ENCODE data around the gene GARRE1.

GRCh38 chr19:34229721-34230120, 24.6 kb upstream of the GARRE1 start:
- TF ChIP-seq EZH2 (IDR thresholded peaks at IDR 0.05), result no peak
- no peak for TF ChIP-seq POLR2AphosphoS5 (IDR thresholded peaks at IDR 0.05; ENCODE audit: borderline replicate concordance, low read depth, low read length)
- TF ChIP-seq FOXP2 (optimal IDR thresholded peaks at IDR 0.05; ENCODE audit: control extremely low read depth, extremely low read length, insufficient read depth), result no peak
